Placental pericyte (primary cell): ENCODE results near the gene NKX1-2. TPM values are rescaled to one million over a fixed set of nuclear protein-coding genes. Genes with fewer than 3 reads are reported as not detected.

Experiments used
- total RNA-seq: library from RNA; depleted of rRNA; stranded (reverse); fragments of >200 nt; gene quantifications from 2 replicates; pipeline ENCODE4 v1.2.3, GENCODE V29; 2012

Gene NKX1-2
- not detected in 2 replicates for total RNA-seq

DNA sequence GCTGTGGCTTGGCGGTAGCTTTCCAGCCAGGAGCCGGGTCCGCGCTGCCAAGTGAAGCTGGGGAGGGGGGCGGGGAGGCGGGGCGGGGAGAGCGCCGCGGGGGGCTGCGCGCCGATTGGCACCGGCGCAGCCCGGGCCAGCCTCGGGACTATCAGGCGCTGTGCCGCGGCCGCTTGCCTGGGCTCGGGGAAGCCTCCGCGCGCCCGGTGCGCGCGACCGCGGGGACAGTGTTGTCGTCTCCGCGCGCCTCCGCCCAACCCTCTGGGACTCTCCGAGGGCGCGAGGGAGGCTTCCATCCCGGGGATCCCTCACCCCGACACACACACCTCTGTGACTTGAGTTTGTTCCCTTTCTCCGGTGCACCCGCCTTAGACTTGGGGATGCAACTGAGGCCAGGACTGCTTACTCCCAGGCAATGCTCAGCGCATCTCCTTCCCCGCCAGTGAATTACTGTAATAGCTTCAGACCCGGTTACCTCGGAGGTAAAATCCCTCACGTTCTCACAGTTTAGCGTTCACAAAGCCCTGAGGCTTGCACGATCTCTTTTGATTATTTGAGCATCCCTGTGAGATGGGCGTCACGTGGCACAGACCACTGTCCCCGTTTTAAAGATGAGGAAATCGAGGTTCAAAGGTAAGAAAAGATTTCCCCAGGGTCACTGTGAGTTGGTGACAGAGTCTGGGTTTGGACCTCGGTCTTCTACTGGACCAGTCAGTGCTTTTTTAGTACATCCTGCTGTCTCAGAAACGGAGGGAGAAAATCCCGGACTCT lies at the start of gene NKX1-2:
TSS of gene NKX1-2 (minus strand) at position 24 of the 771 bp plus-strand sequence. CDS start 92 bp downstream, outside the sequence.

DNA sequence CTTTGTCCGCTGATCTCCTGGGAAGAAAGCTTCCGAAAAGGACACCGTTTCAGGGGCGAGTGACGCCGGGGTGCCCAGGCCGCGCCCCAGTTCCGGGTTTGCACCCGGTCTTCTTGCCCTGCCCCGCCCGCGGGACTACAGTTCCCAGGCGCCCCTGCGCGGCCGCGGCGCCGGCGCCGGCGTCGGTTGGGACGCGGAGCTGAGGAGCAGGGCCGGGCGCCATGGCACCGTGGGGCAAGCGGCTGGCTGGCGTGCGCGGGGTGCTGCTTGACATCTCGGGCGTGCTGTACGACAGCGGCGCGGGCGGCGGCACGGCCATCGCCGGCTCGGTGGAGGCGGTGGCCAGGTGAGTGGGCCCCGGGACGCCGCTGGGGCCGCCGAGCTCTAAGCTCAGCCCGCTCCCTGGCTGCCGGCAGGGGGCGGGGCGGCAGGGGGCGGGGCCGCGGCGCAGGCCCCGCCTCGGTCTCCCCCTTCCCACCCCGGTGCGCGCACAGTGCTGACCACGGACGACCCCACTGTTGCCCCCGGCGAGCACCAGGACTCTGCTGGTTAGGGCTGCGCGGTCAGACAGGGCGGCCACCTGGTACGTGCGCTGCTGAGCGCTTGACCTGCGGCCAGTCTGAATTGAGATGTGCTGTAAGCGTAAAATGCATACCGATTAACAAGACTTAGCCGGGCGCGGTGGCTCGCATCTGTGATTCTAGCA lies 12.0 kb upstream of the NKX1-2 start, which contains the start of gene LHPP:
TSS of gene LHPP (plus strand) at position 182 of the 706 bp plus-strand sequence. CDS start at position 222, 40 bp downstream.

DNA sequence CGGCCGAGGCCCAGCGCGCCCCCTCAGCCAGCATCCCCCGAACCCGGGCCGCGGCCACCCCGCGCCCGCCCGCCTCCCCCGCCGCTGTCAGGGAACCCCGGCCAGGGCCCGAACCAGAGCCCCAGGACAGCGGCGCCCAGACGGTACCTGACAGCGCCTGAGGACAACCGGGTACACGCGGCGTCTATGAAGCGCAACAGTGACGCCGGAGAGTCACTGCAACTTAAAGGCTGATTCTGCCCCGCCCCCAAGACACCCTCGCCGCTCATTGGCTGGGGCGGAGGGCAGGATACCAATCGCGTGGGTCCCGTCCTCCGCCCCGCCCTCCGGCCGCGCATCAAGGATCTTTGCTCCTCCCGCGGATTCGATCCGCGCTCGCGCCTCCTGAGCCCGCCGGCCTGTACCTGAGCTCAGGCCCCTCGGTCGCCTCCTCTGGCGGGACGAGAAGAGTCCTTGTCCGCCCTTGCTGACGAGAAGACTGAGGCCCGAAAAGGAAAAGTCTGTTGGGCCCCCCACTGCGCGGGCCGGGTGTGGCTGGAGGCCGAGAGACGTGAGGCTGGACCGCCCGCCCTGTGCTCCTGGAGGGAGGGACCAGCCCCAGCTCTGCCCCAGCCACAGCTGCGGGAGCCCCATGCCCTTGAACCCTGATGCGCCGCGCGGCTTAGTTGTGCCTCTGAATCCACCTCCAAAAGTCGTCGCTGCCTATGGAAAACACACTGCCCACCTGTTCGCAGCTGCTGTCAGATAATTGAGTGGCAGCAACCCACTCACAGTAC lies 30.9 kb downstream of the NKX1-2 start, which contains the start of gene OAT:
TSS of gene OAT (minus strand) at position 198 of the 776 bp plus-strand sequence. CDS start 6,752 bp downstream, outside the sequence.

Other genes with a start within 250 kb of the NKX1-2 start
- 108 and 178 TPM in 2 replicates for gene OAT, start 31.1 kb downstream of the NKX1-2 start, total RNA-seq
- gene LHPP, start 11.8 kb upstream of the NKX1-2 start, total RNA-seq: 8.2 and 19.7 TPM in 2 replicates